ENCODE results near the gene GRM8. TPM values are rescaled to one million over a fixed set of nuclear protein-coding genes. Genes with fewer than 3 reads are reported as not detected.
A peak's percentile ranks its signal among the peaks of the same experiment; 100 is the strongest.

The GRM8 gene
- total and polyA plus RNA-seq, 2 donors from 2014 or later, result 3.2 TPM; not detected in 1

GRCh38 chr7:127035203-127035849, 217.4 kb downstream of the GRM8 start:
- no peak overlapping the region for H3K9ac ChIP-seq (ENCODE audit: low read length in 3 of 3)
- FAIRE-seq (peak; percentile 6), DNase-seq (peak in 3 of 5 donors; percentile 26 to 82 (median 80))
- intact Hi-C loops (cut with DNase I), result no loop called here
- TF ChIP-seq CTCF (IDR thresholded peaks at IDR 0.05; ENCODE audit: borderline replicate concordance, extremely low read depth, insufficient read depth), result no peak
- no peaks in the 10 kb centered on the region for H3K27me3 ChIP-seq (ENCODE audit: control insufficient read depth, insufficient read depth, low read length)
- no peak overlapping the region for H3K4me3 ChIP-seq (ENCODE audit: low read length in 3 of 3)
- no peaks in the 10 kb centered on the region for H3K36me3 ChIP-seq (ENCODE audit: control insufficient read depth in 2 of 3, insufficient read depth in 3 of 3, low read length in 3 of 3)
- H3K9me3 ChIP-seq (ENCODE audit: control insufficient read depth in 2 of 3, insufficient read depth in 1 of 3, low read length in 3 of 3), result no peaks in the 10 kb centered on the region
- no peak overlapping the region for H3K27ac ChIP-seq (ENCODE audit: low read depth in 2 of 2, low read length in 2 of 2)
- H3K4me1 ChIP-seq (ENCODE audit: control insufficient read depth in 2 of 3, insufficient read depth in 2 of 3, low read depth in 1 of 3, low read length in 3 of 3), result no peaks in the 10 kb centered on the region

- H3K9me3 ChIP-seq (ENCODE audit: control insufficient read depth in 2 of 3, insufficient read depth in 1 of 3, low read length in 3 of 3), result no peaks in the 10 kb centered on the region
- FAIRE-seq (no peak), DNase-seq (peak in 2 of 5 donors; percentile 18 to 36)
- no peak overlapping the region for H3K27ac ChIP-seq (ENCODE audit: low read depth in 2 of 2, low read length in 2 of 2)
- no peaks in the 10 kb centered on the region for H3K4me1 ChIP-seq (ENCODE audit: control insufficient read depth in 2 of 3, insufficient read depth in 2 of 3, low read depth in 1 of 3, low read length in 3 of 3)
- H3K27me3 ChIP-seq (ENCODE audit: control insufficient read depth, insufficient read depth, low read length), result no peaks in the 10 kb centered on the region
- no peak overlapping the region for H3K9ac ChIP-seq (ENCODE audit: low read length in 3 of 3)
- no peak overlapping the region for H3K4me3 ChIP-seq (ENCODE audit: low read length in 3 of 3)
- intact Hi-C loops (cut with DNase I), result no loop called here
- TF ChIP-seq CTCF (IDR thresholded peaks at IDR 0.05; ENCODE audit: borderline replicate concordance, extremely low read depth, insufficient read depth), result no peak
- no peaks in the 10 kb centered on the region for H3K36me3 ChIP-seq (ENCODE audit: control insufficient read depth in 2 of 3, insufficient read depth in 3 of 3, low read length in 3 of 3)
Observed at GRCh38 chr7:127034186-127034806, 218.4 kb downstream of the GRM8 start.

GRCh38 chr7:127029823-127030222, 222.9 kb downstream of the GRM8 start:
- H3K9me3 ChIP-seq (ENCODE audit: control insufficient read depth in 2 of 3, insufficient read depth in 1 of 3, low read length in 3 of 3), result no peaks in the 10 kb centered on the region
- no peak overlapping the region for H3K4me3 ChIP-seq (ENCODE audit: low read length in 3 of 3)
- no peaks in the 10 kb centered on the region for H3K27me3 ChIP-seq (ENCODE audit: control insufficient read depth, insufficient read depth, low read length)
- no peak for TF ChIP-seq CTCF (IDR thresholded peaks at IDR 0.05; ENCODE audit: borderline replicate concordance, extremely low read depth, insufficient read depth)
- no peaks in the 10 kb centered on the region for H3K4me1 ChIP-seq (ENCODE audit: control insufficient read depth in 2 of 3, insufficient read depth in 2 of 3, low read depth in 1 of 3, low read length in 3 of 3)
- no peak overlapping the region for H3K9ac ChIP-seq (ENCODE audit: low read length in 3 of 3)
- no peak for DNase-seq
- intact Hi-C loops (cut with DNase I), result no loop called here
- no peak for FAIRE-seq
- no peak overlapping the region for H3K27ac ChIP-seq (ENCODE audit: low read depth in 2 of 2, low read length in 2 of 2)
- H3K36me3 ChIP-seq (ENCODE audit: control insufficient read depth in 2 of 3, insufficient read depth in 3 of 3, low read length in 3 of 3), result no peaks in the 10 kb centered on the region

Measured in kidney (tissue), 14 donors.